ENCODE measurements around the gene BCKDHB.

DNA sequence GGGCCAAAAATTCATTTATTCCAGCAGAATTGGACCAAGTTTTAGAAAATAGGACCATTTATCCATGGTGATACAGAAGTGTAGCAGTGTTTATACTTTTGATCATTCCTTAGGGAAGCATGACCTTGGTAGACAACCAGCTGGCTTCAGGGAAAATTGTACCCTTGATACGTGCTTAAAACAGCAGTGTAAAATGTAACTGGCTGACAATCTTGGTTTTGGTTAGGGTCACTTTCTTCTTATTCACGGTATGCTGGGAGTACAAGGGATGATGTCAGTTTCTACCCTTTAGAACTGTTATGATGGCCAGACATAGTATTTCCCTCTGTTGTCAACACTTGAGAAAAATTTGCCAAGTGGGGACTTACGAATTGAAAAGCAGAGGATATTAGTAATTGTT is 157.1 kb downstream of the BCKDHB start:
- TF ChIP-seq POLR2A (IDR thresholded peaks at IDR 0.05; ENCODE audit: low read depth, low read length) (no peak), POLR2AphosphoS5 (IDR thresholded peaks at IDR 0.05; ENCODE audit: low read depth, low read length) (no peak)
